IgD-negative memory B cell (primary cell): Measurements from ENCODE around the gene SRGAP3. TPM values are rescaled to one million over a fixed set of nuclear protein-coding genes. Genes with fewer than 3 reads are reported as not detected.

ENCODE experiments used
- H3K27ac Mint-ChIP-seq, 3 donors: one replicate each; pipeline ENCODE4 v1.8.0; 2020 to 2022; ENCODE audit warnings: mild to moderate bottlenecking in 3 of 3, mixed read lengths in 3 of 3, moderate library complexity in 1 of 3
- H3K27me3 Mint-ChIP-seq: one replicate; pipeline ENCODE4 v1.8.0; 2021; ENCODE audit warnings: mixed read lengths
- H3K36me3 Mint-ChIP-seq: one replicate; pipeline ENCODE4 v1.8.0; 2020; ENCODE audit warnings: mild to moderate bottlenecking, mixed read lengths
- H3K4me1 Mint-ChIP-seq, 3 donors: one replicate each; pipeline ENCODE4 v1.8.0; 2020 to 2022; ENCODE audit warnings: mixed read lengths in 3 of 3, mild to moderate bottlenecking in 1 of 3
- H3K4me3 Mint-ChIP-seq, 4 donors: one replicate each; pipeline ENCODE4 v1.8.0; 2020 to 2022; ENCODE audit warnings: mild to moderate bottlenecking in 4 of 4, mixed read lengths in 4 of 4, moderate library complexity in 3 of 4
- H3K9me3 Mint-ChIP-seq, 3 donors: one replicate each; pipeline ENCODE4 v1.8.0; 2020 to 2021; ENCODE audit warnings: mixed read lengths in 3 of 3, mild to moderate bottlenecking in 1 of 3
- polyA plus RNA-seq: library from polyadenylated mRNA; unstranded; fragments of 300-500 nt; fragmentation: Illumina TruSeq; gene quantifications from one replicate; pipeline ENCODE4 v1.2.3, GENCODE V29; 2021

The SRGAP3 gene
- polyA plus RNA-seq, 1 donor from 2014 or later = 0.24 TPM

DNA sequence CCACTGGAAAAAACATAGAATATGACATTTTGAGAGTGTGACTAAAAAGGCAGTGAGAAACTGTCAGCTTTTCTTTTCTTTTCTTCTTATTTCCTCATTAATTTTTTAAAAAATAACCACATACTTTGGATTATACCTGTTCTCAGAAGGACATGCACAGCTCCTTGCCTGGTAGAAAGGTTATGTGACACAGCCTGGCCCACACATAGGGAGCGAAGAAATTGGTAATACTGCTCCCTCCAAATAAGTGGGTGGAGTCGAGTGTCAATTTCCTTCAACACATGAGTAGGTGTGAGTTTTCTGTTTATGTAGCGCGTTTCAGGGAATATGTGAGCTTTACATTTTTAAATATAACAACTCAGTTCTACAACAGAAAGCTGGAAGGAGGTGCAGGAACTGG, 257.2 kb downstream of the SRGAP3 start:
- H3K27me3 Mint-ChIP-seq = no peaks in the 10 kb centered on the region
- H3K4me1 Mint-ChIP-seq = no peaks in the 10 kb centered on the region
- H3K9me3 Mint-ChIP-seq = no peaks in the 10 kb centered on the region
- no peaks in the 10 kb centered on the region for H3K36me3 Mint-ChIP-seq
- H3K4me3 Mint-ChIP-seq = no peak overlapping the region
- H3K27ac Mint-ChIP-seq = no peak overlapping the region

DNA sequence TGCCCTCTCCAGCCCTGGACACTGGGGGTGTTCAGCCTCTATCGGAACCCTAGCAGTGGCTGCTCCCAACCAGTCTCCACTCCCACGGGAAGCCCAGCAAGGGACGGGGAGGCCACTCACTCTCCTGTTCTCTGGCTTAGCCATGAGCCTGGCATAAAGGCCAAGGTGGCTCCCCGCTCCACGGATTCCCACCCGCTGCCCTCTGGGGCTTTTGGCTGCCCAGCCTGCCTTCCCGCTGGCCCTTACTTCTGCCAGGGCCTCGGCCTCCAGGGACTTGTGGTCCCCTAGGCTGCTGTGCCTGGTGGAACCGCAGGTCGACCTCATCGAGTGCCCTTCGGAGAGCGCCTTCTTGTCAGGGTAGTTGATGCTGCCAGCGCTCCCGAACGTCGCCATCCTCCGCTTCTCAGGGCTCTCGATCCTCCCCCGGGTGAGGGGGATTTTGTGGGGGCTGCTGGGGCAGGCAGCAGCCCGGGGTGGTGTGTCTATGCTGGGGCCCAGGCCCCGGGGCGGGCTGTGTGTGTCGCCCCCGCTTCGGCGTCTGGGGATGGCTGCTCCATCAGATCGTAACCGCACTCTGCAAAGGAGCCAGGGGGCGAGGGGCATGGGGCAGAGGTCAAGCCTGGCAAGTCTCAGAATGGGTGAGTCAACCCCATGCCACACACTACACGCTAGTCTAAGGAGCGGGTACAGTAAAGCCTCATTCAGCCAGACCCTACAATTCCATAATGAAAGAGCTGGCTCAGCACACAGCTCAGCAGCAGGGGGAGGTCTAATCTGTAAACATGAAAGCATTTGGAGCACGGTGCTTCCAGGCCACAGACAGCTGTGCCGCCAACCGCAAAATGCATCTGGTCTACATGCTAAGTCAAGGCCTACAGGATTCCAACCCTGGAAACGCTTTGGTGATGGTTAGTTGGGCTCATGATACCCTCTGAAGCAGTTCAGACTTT, 258.9 kb downstream of the SRGAP3 start:
- Mint-ChIP-seq H3K36me3 (no peaks in the 10 kb centered on the region), H3K9me3 (no peaks in the 10 kb centered on the region), H3K27me3 (no peaks in the 10 kb centered on the region), H3K4me1 (no peaks in the 10 kb centered on the region), H3K27ac (no peak overlapping the region), H3K4me3 (no peak overlapping the region)

DNA sequence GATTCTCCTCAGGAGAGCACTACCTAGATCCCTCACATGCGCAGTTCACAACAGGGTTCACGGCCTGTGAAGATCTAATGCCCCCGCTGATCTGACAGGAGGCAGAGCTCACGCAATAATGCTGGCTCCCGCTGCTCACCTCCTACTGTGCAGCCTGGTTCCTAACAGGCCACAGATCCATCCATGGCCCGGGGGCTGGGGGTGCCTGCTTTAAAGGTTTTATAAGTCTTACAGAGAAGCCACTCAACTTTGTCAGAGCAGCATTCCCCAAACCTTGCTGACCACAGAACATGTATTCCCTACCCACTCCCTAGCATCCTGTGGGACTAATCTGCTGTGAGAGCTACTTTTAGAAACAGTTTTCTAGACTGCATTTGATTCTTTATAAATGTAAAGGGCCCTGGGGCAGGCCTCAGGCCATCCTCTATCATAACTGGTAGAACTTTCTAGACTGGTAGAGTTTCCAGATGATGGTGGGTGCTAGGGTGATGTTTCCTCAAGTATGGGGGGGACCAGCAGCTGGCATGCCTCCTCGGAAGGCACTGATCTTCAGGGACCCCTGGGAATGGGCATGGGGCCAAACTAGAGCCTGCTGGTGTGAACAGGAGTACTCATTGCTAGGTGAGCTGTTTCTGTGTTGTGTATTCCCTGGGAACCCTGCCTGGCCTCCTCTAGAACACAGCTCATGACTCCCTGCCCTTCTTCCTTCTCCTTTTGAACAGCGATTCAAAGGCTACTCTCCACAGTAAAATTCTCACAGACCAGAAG, 260.5 kb downstream of the SRGAP3 start:
- Mint-ChIP-seq H3K9me3 (no peaks in the 10 kb centered on the region), H3K36me3 (no peaks in the 10 kb centered on the region), H3K4me1 (no peaks in the 10 kb centered on the region), H3K27me3 (no peaks in the 10 kb centered on the region), H3K27ac (no peak overlapping the region), H3K4me3 (no peak overlapping the region)

DNA sequence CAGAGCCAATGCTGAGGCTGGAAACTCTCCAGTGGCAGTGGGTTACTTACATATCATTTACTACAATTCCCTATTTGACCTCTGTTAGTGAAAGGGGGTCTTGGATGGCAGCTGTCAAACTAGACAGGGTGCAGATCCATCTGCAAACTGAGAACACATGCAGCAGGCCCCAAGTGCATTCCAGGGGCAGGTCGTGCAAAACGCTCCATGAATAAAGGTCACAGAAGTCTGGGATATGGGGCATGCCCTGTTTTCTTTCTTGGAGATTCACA, 261.1 kb downstream of the SRGAP3 start:
- Mint-ChIP-seq H3K9me3 (no peaks in the 10 kb centered on the region), H3K4me3 (no peak overlapping the region), H3K4me1 (no peaks in the 10 kb centered on the region), H3K36me3 (peaks cover 2% of the 10 kb centered on the region), H3K27me3 (peaks cover 2% of the 10 kb centered on the region), H3K27ac (no peak overlapping the region)

DNA sequence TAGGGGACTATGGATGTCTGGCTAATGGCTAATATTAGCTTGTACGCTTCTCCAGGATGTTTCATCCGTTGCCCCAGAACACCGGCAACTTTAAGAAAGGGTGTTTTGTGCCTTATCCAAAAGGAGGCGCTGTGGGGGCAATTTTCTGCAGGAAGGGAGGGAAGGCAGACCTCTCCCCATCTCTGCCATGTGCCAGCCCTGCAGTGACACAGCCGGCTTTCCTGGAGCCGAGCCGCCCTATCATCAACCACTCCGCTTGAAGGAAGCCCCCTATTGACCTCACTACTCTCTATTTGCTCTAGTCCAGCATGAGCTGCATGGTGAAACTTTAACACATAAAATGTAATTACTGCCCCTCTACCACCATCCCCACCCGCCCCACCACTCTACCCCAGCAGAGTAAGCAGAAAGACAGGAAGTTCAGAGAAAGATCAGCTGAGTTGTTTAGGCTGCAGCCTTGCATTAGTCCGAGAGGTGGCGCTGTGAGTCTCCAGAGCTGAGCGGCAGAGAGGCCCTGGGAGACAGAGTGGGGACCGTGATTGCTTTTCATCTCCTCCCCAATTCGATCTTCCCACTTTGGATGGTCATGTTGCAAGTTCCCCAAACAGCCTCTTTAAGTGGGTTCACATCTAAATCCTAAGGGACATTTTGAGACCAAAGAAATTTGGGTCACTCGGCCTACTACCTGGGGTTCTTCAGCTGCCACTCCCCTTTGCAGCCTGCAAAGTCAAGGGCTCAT, 261.6 kb downstream of the SRGAP3 start:
- H3K9me3 Mint-ChIP-seq = no peaks in the 10 kb centered on the region
- H3K4me1 Mint-ChIP-seq = no peaks in the 10 kb centered on the region
- H3K27me3 Mint-ChIP-seq = peaks cover 3% of the 10 kb centered on the region
- H3K36me3 Mint-ChIP-seq = peaks cover 2% of the 10 kb centered on the region
- no peak overlapping the region for H3K4me3 Mint-ChIP-seq
- no peak overlapping the region for H3K27ac Mint-ChIP-seq

DNA sequence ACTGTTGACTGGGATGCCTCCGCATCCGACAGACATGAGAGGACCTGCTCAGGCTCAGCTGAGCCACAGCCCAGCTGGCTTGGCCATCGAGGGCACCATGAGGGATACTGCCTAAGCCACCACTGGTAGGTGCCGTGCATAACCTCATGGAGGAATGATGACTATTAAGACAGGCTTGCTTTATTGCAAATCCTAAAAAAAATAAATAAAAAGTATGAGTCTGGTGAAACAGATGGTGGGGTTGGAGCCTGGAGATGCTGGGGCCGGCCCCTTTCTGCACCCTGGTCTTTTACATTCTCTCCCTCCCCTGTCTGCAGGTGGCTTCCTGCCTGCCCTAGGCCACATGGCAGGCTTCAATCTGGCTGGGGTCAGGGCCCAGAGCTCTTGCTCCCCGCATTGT, 262.2 kb downstream of the SRGAP3 start:
- Mint-ChIP-seq H3K4me3 (no peak overlapping the region), H3K4me1 (no peaks in the 10 kb centered on the region), H3K36me3 (peaks cover 2% of the 10 kb centered on the region), H3K27ac (no peak overlapping the region), H3K9me3 (no peaks in the 10 kb centered on the region), H3K27me3 (peaks cover 3% of the 10 kb centered on the region)

DNA sequence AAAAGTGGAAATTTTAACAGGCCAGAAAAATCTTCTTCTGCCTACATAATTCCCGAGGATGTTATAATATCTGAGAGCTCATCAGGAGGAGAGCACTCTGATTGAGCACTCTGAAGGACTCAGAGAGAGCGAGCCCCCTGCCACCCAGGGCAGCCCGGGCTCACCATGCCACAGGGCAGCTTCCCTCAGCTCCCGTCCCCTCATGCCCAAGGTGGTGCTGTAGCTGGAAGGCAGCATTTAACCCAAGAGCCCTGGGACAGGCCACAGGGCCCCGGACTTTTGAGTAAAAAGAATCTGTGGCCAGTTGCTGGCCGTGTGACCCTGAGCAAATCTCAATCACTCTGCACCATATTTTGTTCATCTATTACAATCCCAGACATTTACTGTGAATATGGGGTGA, 262.7 kb downstream of the SRGAP3 start:
- no peaks in the 10 kb centered on the region for H3K4me1 Mint-ChIP-seq
- no peak overlapping the region for H3K27ac Mint-ChIP-seq
- H3K4me3 Mint-ChIP-seq = no peak overlapping the region
- H3K36me3 Mint-ChIP-seq = peaks cover 2% of the 10 kb centered on the region
- H3K27me3 Mint-ChIP-seq = peaks cover 4% of the 10 kb centered on the region
- H3K9me3 Mint-ChIP-seq = no peaks in the 10 kb centered on the region

DNA sequence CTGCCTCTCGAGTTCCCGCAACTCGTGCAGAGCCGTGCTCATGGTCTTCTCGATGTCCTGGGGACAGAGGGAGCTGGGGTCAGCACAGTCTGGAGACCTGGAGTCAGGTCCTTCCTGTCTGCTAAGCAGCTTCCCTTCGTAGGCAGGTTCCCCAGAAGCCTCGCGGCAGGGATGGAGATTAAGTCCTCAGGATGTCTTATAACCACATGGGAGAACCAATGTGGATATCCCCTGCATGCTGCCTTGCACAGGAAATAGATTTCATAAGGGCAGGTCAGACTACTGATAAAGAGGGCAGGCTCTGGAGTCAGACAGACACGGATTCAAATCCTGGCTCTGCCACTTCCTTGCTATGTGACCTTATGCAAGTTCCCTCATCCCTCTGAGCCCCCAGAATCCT, 263.6 kb downstream of the SRGAP3 start:
- Mint-ChIP-seq H3K9me3 (no peaks in the 10 kb centered on the region), H3K27ac (no peak overlapping the region), H3K4me1 (no peaks in the 10 kb centered on the region), H3K27me3 (peaks cover 12% of the 10 kb centered on the region), H3K4me3 (no peak overlapping the region), H3K36me3 (peaks cover 2% of the 10 kb centered on the region)

DNA sequence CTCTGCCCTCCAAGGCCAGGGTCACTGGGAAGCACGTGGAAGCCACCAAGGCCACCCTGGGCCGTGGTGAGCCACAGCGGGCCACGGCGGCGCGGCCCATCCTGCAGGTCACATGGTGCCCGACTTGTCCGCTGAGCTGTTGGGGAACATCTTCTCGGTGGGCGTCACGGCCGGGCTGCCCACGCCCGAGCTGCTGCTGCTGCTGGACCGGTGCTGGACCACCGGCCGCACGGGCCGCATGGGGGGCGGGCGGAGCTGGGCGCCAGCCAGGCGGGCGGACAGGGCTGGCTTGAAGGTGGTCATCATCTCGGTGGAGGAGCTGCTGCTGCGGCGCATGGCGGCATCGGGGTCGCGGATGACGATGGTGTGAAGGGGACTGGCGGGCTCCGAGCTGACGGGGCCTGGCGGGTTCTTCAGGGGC, 264.0 kb downstream of the SRGAP3 start:
- no peak overlapping the region for H3K4me3 Mint-ChIP-seq
- H3K4me1 Mint-ChIP-seq = no peaks in the 10 kb centered on the region
- H3K27ac Mint-ChIP-seq = no peak overlapping the region
- peaks cover 2% of the 10 kb centered on the region for H3K36me3 Mint-ChIP-seq
- H3K27me3 Mint-ChIP-seq = peaks cover 14% of the 10 kb centered on the region
- peaks cover 0 to 1% (median 0%) of the 10 kb centered on the region in 3 donors for H3K9me3 Mint-ChIP-seq

DNA sequence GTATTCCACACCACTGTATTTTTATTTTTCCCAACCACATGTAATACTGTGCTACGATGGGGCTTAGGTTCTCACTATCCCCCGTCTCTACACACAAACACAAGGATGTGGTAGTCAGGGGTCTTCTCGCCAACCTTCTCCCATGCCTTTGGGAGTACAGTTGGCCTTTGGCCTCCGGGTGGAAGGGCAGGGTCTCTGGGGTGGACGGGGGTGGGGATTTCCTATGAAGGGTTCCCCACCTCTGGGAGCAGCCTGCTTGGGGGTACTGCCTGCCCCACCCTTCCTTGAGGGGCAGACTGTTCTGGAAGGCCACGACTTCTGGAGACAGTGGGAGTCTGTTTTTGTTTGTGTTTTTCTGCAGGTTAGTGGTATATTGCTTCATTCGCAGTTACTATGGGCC, 264.9 kb downstream of the SRGAP3 start:
- peaks cover 14% of the 10 kb centered on the region for H3K27me3 Mint-ChIP-seq
- no peak overlapping the region for H3K4me3 Mint-ChIP-seq
- peaks cover 0 to 9% (median 2%) of the 10 kb centered on the region in 3 donors for H3K9me3 Mint-ChIP-seq
- H3K36me3 Mint-ChIP-seq = peaks cover 2% of the 10 kb centered on the region
- no peaks in the 10 kb centered on the region for H3K4me1 Mint-ChIP-seq
- no peak overlapping the region for H3K27ac Mint-ChIP-seq

DNA sequence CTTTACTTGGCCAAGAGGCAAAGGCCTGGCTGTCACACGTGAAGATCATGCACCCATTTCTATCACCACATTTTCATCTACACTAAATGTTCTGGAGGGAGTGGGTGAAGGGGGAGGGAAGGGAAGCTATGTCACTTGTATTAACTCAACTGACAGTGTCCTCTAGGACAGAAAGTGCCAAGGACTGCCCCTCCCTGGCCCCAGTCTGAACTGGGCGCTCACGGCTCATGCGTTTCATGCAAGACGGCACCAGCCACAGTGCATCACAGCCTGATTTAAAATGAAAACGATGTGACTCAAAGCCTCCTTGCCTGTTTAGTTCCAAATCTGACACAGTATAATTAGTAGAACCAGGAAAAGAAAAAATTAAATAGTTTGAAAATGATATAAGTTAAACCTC, 265.4 kb downstream of the SRGAP3 start:
- Mint-ChIP-seq H3K27me3 (peaks cover 17% of the 10 kb centered on the region), H3K4me1 (no peaks in the 10 kb centered on the region), H3K4me3 (no peak overlapping the region), H3K9me3 (peaks cover 0 to 13% (median 2%) of the 10 kb centered on the region in 3 donors), H3K36me3 (peaks cover 2% of the 10 kb centered on the region), H3K27ac (no peak overlapping the region)

DNA sequence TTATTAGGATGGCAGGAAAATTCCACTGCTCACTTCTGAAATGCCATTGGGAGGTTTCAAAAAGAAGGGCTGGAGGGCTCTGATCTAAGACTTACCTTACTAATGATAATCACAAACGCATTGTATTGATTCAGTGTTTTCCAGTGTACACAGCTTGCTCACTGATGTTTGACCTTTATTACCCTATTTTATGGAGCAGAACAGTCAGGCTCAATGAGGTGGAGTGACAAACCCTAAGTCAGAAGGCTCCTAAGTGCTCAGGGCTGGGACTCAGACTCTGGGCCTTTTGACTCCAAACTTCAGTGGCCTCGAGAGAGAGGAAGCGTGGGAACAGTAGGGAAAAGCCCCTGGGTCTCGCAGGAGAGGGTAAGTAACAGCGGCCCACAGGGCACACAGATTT, 265.9 kb downstream of the SRGAP3 start:
- Mint-ChIP-seq H3K4me3 (no peak overlapping the region), H3K9me3 (peaks cover 0 to 13% (median 4%) of the 10 kb centered on the region in 3 donors), H3K27me3 (peaks cover 17% of the 10 kb centered on the region), H3K36me3 (peaks cover 2% of the 10 kb centered on the region), H3K27ac (no peak overlapping the region), H3K4me1 (no peaks in the 10 kb centered on the region)

DNA sequence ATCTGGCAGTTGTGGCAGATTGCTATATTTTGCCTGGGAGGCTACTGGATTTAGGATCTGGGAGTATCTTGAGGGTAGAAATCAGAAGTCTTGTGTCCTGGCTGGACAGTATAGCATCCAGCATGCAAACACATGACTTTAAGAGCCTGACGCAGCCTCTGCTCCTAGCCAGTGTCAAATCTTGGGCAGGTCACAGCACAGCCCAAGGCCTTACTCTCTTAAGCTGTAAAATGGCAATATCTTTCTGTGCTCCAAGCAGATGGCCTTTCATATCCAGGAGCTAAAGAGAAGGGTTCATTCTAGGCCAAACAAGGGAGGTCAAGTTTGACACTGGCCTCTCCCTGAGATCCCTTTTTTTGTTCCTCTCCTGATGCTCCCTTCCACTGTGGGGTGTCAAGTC, 266.4 kb downstream of the SRGAP3 start:
- H3K9me3 Mint-ChIP-seq = peaks cover 0 to 13% (median 4%) of the 10 kb centered on the region in 3 donors
- H3K27ac Mint-ChIP-seq = no peak overlapping the region
- H3K4me1 Mint-ChIP-seq = no peaks in the 10 kb centered on the region
- no peak overlapping the region for H3K4me3 Mint-ChIP-seq
- peaks cover 2% of the 10 kb centered on the region for H3K36me3 Mint-ChIP-seq
- peaks cover 19% of the 10 kb centered on the region for H3K27me3 Mint-ChIP-seq

DNA sequence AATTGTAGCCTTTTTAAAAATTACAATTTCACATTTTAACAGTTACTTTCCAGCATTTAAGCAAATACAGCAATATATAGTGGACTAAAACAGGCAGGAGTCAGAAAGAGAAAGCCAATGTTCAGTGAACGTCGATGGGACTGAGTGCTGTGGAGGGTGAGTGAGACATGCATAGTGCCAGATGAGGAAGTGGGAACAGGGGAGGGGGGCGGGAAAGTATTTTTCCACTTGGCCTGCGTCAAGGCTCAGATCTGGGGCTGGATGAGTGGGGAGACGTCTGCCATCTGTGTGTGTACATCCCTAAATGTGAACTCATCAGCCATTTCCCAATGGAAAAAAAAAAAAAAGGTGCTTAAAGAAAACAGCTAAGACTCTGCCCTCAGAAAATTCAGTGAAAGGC, 266.9 kb downstream of the SRGAP3 start:
- no peak overlapping the region for H3K4me3 Mint-ChIP-seq
- no peaks in the 10 kb centered on the region for H3K4me1 Mint-ChIP-seq
- H3K9me3 Mint-ChIP-seq = peaks cover 0 to 13% (median 4%) of the 10 kb centered on the region in 3 donors
- peak overlapping the region in 1 of 3 donors; percentile 71 for H3K27ac Mint-ChIP-seq
- peaks cover 21% of the 10 kb centered on the region for H3K27me3 Mint-ChIP-seq
- peaks cover 2% of the 10 kb centered on the region for H3K36me3 Mint-ChIP-seq

DNA sequence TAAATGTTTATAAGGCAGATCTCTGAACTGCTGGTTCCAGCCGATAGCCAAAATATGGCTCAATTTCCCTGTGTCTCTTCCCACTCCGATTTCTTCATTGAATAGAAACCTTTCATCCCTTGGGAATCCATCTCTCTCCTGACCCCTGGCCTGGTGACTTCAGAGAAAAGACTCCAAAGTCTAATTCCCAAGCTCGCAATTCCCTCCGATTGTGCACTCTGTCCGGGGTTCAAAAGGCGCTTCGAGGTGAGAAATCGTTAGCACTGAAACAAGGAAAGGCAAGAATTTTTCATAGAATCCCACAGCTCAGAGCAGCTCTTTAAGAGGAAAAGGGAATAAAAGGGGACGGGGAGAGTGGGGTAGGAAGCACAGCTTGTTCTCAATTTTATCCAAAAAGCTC, 267.7 kb downstream of the SRGAP3 start:
- Mint-ChIP-seq H3K27me3 (peaks cover 27% of the 10 kb centered on the region), H3K36me3 (peaks cover 2% of the 10 kb centered on the region), H3K4me1 (no peaks in the 10 kb centered on the region), H3K4me3 (no peak overlapping the region), H3K27ac (no peak overlapping the region), H3K9me3 (peaks cover 0 to 13% (median 4%) of the 10 kb centered on the region in 3 donors)
